IPS-20b (cell line): ENCODE data around the gene CNRIP1.
"Not testable (repeated sequence)": the region's sequence is repeated elsewhere in the genome, so short reads cannot be mapped to it uniquely, and the experiment has no call there.

Experiments
- H3K27ac ChIP-seq: one replicate; pipeline ENCODE4 v1.5.1; 2013; ENCODE audit warnings: low read length
- H3K27me3 ChIP-seq: 2 replicates; pipeline ENCODE4 v1.6.1; 2013; ENCODE audit warnings: mild to moderate bottlenecking, low read length, inconsistent platforms; ENCODE audit not compliant: insufficient read depth
- H3K36me3 ChIP-seq: 2 replicates; pipeline ENCODE4 v1.6.1; 2013; ENCODE audit warnings: low read depth, mild to moderate bottlenecking, inconsistent platforms, low read length, moderate library complexity; ENCODE audit not compliant: insufficient read depth
- H3K4me1 ChIP-seq: 2 replicates; pipeline ENCODE4 v1.6.1; 2013; ENCODE audit warnings: mild to moderate bottlenecking, control low read depth, inconsistent platforms, low read length, moderate library complexity; ENCODE audit not compliant: insufficient read depth
- H3K4me3 ChIP-seq: 2 replicates; pipeline ENCODE4 v1.5.1; 2013; ENCODE audit warnings: mild to moderate bottlenecking, low read length, inconsistent platforms
- H3K9ac ChIP-seq: 2 replicates; pipeline ENCODE4 v1.6.1; 2013; ENCODE audit warnings: low read depth, mild to moderate bottlenecking, inconsistent platforms, low read length, moderate library complexity
- H3K9me3 ChIP-seq: 2 replicates; pipeline ENCODE4 v1.6.1; 2013; ENCODE audit warnings: mild to moderate bottlenecking, low read depth, low read length, inconsistent platforms; ENCODE audit not compliant: insufficient read depth

CNRIP1 gene

GRCh38 chr2:68356599-68357239 lies 37.0 kb upstream of the CNRIP1 start:
- no peak overlapping the region for H3K4me3 ChIP-seq
- no peaks in the 10 kb centered on the region for H3K4me1 ChIP-seq
- H3K27me3 ChIP-seq: no peaks in the 10 kb centered on the region
- no peaks in the 10 kb centered on the region for H3K36me3 ChIP-seq
- H3K9me3 ChIP-seq: no peaks in the 10 kb centered on the region
- H3K27ac ChIP-seq: no peak overlapping the region
- no peak overlapping the region for H3K9ac ChIP-seq

GRCh38 chr2:68352651-68353391 lies 33.1 kb upstream of the CNRIP1 start:
- no peaks in the 10 kb centered on the region for H3K4me1 ChIP-seq
- H3K36me3 ChIP-seq: no peaks in the 10 kb centered on the region
- H3K9ac ChIP-seq: no peak overlapping the region
- H3K4me3 ChIP-seq: no peak overlapping the region
- H3K27ac ChIP-seq: no peak overlapping the region
- no peaks in the 10 kb centered on the region for H3K9me3 ChIP-seq
- no peaks in the 10 kb centered on the region for H3K27me3 ChIP-seq

GRCh38 chr2:68351997-68352396 lies 32.2 kb upstream of the CNRIP1 start:
- no peaks in the 10 kb centered on the region for H3K36me3 ChIP-seq
- no peak overlapping the region for H3K9ac ChIP-seq
- H3K27ac ChIP-seq: no peak overlapping the region
- no peaks in the 10 kb centered on the region for H3K27me3 ChIP-seq
- no peaks in the 10 kb centered on the region for H3K4me1 ChIP-seq
- no peak overlapping the region for H3K4me3 ChIP-seq
- no peaks in the 10 kb centered on the region for H3K9me3 ChIP-seq

- H3K36me3 ChIP-seq, H3K4me1 ChIP-seq, H3K9ac ChIP-seq, H3K4me3 ChIP-seq, H3K9me3 ChIP-seq, H3K27me3 ChIP-seq, H3K27ac ChIP-seq: not testable (repeated sequence)
Observed at GRCh38 chr2:68349091-68349490, 29.3 kb upstream of the CNRIP1 start.

- H3K9ac ChIP-seq: no peak overlapping the region
- no peaks in the 10 kb centered on the region for H3K36me3 ChIP-seq
- no peaks in the 10 kb centered on the region for H3K9me3 ChIP-seq
- 0 out of 2 replicates have a peak, but pooled peaks cover 3% of the 10 kb centered on the region for H3K4me1 ChIP-seq
- H3K27ac ChIP-seq: no peak overlapping the region
- H3K27me3 ChIP-seq: no peaks in the 10 kb centered on the region
- H3K4me3 ChIP-seq: no peak overlapping the region
Observed at GRCh38 chr2:68345129-68345875, 25.6 kb upstream of the CNRIP1 start.

- 0 out of 2 replicates have a peak, but pooled peaks cover 3% of the 10 kb centered on the region for H3K4me1 ChIP-seq
- H3K9me3 ChIP-seq: no peaks in the 10 kb centered on the region
- no peak overlapping the region for H3K4me3 ChIP-seq
- no peak overlapping the region for H3K9ac ChIP-seq
- H3K36me3 ChIP-seq: no peaks in the 10 kb centered on the region
- no peak overlapping the region for H3K27ac ChIP-seq
- H3K27me3 ChIP-seq: no peaks in the 10 kb centered on the region
Observed at GRCh38 chr2:68344031-68344430, 24.3 kb upstream of the CNRIP1 start.

GRCh38 chr2:68342470-68342869 lies 22.7 kb upstream of the CNRIP1 start:
- Histone ChIP-seq H3K36me3 (no peaks in the 10 kb centered on the region), H3K27ac (no peak overlapping the region), H3K9ac (no peak overlapping the region), H3K27me3 (no peaks in the 10 kb centered on the region), H3K4me3 (no peak overlapping the region), H3K4me1 (0 out of 2 replicates have a peak, but pooled peaks cover 3% of the 10 kb centered on the region), H3K9me3 (no peaks in the 10 kb centered on the region)

GRCh38 chr2:68341583-68341982 lies 21.8 kb upstream of the CNRIP1 start:
- H3K9ac ChIP-seq: no peak overlapping the region
- H3K27me3 ChIP-seq: no peaks in the 10 kb centered on the region
- 0 out of 2 replicates have a peak, but pooled peaks cover 3% of the 10 kb centered on the region for H3K4me1 ChIP-seq
- no peaks in the 10 kb centered on the region for H3K36me3 ChIP-seq
- no peak overlapping the region for H3K4me3 ChIP-seq
- no peaks in the 10 kb centered on the region for H3K9me3 ChIP-seq
- no peak overlapping the region for H3K27ac ChIP-seq

- no peaks in the 10 kb centered on the region for H3K36me3 ChIP-seq
- no peaks in the 10 kb centered on the region for H3K9me3 ChIP-seq
- no peak overlapping the region for H3K4me3 ChIP-seq
- H3K4me1 ChIP-seq: peaks cover 3% of the 10 kb centered on the region; the same call in 1 of the 2 replicates
- H3K9ac ChIP-seq: no peak overlapping the region
- H3K27ac ChIP-seq: no peak overlapping the region
- H3K27me3 ChIP-seq: no peaks in the 10 kb centered on the region
Observed at GRCh38 chr2:68341062-68341329, 21.2 kb upstream of the CNRIP1 start.

- peaks cover 2% of the 10 kb centered on the region; the same call in 1 of the 2 replicates for H3K4me1 ChIP-seq
- no peak overlapping the region for H3K27ac ChIP-seq
- H3K27me3 ChIP-seq: no peaks in the 10 kb centered on the region
Observed at GRCh38 chr2:68340226-68341061, 20.7 kb upstream of the CNRIP1 start.

GRCh38 chr2:68336192-68336591 lies 16.4 kb upstream of the CNRIP1 start:
- Histone ChIP-seq H3K9me3 (no peaks in the 10 kb centered on the region), H3K36me3 (no peaks in the 10 kb centered on the region), H3K27ac (no peak overlapping the region), H3K9ac (no peak overlapping the region), H3K4me3 (no peak overlapping the region), H3K4me1 (no peaks in the 10 kb centered on the region; the same call in 1 of the 2 replicates), H3K27me3 (no peaks in the 10 kb centered on the region)

More at GRCh38 chr2:68340226-68341061, 20.7 kb upstream of the CNRIP1 start:
- Histone ChIP-seq H3K36me3 (no peaks in the 10 kb centered on the region), H3K4me3 (no peak overlapping the region), H3K9ac (no peak overlapping the region), H3K9me3 (no peaks in the 10 kb centered on the region)
